ENCODE measurements around the gene ZCCHC17.

- no peak for TF ChIP-seq EZH2 (IDR thresholded peaks at IDR 0.05; ENCODE audit: low read depth)
- TF ChIP-seq CTCF (conservative IDR thresholded peaks at IDR 0.05): no peak
Observed at GRCh38 chr1:31326461-31326860, 29.6 kb downstream of the ZCCHC17 start.

Data from PC-9 (cell line).